Hematopoietic multipotent progenitor cell treated with erythropoietin and hydrocortisone succinate and interleukin-3 and kit ligand, for 17 days (in vitro differentiated cells): ENCODE results near the gene SAMD4B.
A peak's percentile ranks its signal among the peaks of the same experiment; 100 is the strongest.

ENCODE experiments used
- DNase-seq: peaks from one replicate; pipeline ENCODE4 v3.0.0-alpha.2; 2015; ENCODE audit warnings: low spot score

SAMD4B gene

DNA sequence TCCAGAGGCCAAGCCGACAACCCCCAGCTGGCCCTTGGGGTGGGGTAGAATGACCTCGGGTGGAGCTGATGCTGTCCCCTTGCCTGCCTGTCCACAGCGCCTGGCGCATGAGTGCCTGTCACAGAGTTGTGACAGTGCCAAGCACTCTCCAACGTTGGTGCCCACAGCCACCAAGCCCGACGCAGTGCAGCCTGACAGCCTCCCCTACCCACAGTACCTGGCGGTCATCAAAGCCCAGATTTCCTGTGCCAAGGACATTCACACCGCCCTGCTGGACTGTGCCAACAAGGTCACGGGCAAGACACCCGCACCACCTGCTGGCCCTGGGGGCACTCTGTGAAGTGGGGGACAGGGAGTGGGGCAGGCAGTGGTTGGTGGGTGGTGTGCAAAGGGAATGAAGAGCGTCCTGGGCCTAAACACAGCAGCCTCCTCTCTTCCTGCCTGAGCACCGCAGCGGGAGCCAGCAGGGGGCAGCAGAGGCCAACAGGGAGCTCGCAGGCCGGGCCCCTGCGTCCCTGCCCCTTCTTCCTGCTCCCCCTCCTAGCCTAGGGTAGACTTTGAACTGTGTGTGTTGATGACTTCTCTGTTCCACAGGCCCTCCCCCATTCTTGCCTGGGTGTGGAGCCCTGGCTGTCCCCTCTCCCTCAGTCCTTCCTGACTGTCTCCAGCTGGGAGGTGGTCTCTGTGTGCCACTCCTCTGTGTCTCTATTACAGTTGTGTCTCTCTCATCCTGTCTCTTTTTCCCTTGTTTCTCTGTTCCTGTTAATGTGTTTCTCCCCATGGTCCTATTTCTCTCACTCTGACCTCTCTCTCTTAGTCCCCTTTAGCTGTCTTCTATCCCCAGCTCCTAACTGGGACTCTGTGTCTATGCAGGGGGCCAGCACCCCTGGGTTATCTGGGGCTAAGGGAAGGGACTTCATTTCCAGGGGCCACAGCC, 55.4 kb downstream of the SAMD4B start:
- peak; percentile 91 for DNase-seq

DNA sequence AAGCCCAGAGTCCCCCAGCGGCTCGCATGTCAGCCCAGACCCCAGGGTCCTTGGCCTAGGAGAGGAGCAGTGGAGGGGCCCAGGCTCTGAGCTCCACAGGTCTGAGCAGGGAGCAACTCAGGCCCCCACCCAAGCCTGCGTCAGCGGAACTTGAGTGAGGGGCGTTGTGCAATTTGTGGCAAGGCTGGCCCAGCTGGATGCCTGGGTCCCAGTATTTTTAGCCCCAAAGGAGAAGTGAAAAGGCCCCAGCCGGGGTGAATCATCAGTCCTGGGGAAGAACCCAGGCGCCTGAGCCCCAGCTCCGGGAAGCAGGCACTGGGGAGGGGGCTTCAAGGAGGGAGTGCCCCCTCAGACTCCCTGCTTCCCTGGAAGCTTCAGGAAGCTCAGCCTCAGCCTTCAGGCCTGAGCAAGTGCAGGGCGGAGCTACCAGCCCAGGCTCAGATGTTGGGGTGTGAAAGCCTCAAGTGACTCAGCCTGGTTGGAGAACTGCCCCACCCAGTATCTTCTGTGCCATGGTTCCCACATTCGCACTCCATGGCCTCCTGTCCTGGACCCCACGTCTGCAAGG, 56.2 kb downstream of the SAMD4B start:
- peak; percentile 93 for DNase-seq

DNA sequence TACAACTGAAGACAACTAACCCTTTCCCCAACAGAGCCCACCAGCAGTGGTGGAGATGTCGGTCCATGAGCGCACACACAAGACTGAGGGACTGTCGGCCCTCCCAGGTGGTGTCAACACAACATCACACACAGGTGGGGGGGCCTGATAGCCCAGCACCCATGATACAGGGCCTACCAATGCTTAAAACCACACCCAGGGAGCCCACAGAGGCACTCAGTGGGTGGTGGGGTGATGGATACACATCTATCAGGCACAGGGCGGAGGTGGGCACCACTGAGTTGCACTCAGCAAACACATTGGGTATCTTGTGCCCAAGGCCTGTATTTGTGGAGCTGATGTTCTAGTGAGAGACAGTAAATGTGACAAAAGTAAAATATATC, 57.4 kb downstream of the SAMD4B start:
- DNase-seq, result peak; percentile 49

DNA sequence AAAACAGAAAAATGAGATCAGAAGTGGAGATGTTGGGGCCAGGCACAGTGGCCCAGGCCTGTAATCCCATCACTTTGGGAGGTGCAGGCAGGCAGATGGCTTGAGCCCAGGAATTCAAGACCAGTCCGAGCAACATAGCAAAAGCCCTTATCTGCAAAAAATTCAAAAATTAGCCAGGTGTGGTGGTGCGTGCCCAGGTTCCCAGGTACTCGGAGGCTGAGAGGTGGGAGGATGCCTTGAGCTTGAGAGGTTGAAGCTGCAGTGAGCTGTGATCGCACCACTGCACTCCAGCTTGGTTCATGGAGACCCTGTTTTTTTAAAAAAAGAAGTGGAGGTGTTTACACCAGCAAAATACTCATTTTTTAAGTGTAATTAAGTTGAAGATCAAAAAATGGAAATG, 57.8 kb downstream of the SAMD4B start:
- DNase-seq, result no peak

DNA sequence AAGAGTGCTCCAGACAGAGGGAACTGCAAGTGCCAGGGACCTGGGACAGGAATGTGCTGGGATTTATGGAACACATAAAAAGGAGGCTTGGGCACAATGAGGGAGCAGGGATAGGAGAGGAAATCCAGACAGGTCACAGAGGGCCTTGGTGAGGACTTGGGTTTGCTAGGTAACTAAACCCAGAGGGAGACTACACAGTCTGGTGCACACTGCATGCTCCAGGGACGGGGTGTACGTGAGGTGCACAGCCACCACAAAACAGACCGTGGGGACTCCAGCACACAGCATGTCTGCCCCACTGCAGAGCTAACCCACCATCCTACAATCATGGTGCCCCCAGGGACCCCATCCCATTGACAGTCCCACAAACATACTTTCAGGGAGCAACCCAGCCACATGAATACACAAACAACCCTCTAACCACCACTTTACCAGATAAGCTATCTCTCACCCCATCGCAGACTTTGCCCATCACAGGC, 58.9 kb downstream of the SAMD4B start:
- no peak for DNase-seq

DNA sequence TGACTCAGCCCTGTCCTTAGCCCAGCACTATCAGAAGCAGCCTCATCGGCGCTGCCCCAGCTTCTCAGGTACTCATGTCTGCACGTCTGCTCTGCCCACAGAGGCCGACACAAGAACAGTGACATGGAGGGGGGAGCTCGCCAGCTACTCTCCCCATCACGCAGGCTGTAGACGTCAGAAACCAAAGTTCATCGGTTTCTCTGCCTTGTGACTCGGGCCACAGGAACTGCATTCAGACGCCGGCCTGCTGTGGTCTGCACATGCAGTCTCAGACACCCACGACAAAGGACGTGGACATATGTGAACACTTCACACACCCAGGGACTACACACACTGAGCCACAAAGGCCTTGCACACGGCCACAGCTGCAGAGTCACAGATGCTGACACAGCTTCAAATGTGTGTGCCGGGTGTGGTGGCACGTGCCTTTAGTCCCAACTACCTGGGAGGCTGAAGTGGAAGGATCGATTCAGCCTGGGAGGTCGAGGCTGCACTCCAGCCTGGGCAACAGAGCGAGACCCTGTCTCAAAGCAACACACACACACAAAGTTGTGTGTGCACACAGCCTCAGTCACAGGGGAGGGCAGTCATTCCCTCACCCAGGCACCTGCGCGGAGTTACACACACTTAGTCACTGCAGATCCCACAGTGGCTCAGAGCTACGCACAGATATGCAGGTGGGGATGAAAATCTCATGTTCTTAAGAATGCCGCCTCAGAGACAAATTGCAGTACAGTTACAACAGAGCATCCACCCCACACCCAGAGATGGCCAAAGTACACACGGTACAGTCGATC, 59.5 kb downstream of the SAMD4B start:
- DNase-seq, result peak; percentile 89

DNA sequence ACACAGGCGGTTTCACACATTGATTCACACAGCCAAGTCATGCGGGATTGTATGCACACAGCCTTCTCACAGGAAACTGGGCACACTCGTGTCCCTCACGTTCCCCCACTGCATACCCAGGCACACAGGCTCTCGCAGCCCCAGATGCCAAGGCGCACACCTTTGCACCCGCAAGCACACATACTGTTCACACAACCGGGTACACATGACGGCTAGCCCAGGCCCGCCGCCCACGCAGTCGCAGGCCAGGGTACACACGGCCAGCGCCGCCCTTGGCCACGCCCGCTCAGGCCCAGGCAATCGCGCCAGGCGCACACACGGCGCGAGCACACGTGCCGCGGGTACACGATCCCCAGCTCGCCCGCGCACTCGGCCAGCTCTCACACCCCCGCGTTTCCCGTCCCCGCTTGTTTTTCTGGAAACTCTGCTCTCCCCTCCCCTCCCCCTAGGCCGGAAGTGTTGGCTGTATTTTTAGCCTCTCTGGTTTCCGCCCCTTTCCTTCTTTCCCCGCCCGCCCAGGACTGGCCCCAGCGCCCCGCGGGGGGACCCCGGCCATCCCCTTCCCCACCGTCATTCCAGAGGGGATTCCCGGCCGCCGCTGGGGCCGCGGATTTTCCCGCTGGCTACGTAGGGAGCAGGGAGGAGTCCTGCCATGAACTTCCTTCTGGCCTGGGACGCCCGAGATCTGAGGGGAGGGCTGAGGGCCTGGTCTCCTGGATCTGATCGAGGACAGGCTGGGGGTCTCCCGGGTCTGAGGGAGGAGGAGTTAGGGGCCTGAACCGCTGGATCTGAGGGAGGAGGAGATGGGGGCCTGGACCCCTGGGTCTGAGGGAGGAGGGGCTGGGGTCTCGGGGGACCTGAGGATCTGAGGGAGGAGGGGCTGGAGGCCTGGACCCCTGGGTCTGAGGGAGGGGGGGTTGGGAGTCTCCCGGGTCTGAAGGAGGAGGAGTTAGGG, 60.4 kb downstream of the SAMD4B start:
- peak; percentile 92 for DNase-seq

DNA sequence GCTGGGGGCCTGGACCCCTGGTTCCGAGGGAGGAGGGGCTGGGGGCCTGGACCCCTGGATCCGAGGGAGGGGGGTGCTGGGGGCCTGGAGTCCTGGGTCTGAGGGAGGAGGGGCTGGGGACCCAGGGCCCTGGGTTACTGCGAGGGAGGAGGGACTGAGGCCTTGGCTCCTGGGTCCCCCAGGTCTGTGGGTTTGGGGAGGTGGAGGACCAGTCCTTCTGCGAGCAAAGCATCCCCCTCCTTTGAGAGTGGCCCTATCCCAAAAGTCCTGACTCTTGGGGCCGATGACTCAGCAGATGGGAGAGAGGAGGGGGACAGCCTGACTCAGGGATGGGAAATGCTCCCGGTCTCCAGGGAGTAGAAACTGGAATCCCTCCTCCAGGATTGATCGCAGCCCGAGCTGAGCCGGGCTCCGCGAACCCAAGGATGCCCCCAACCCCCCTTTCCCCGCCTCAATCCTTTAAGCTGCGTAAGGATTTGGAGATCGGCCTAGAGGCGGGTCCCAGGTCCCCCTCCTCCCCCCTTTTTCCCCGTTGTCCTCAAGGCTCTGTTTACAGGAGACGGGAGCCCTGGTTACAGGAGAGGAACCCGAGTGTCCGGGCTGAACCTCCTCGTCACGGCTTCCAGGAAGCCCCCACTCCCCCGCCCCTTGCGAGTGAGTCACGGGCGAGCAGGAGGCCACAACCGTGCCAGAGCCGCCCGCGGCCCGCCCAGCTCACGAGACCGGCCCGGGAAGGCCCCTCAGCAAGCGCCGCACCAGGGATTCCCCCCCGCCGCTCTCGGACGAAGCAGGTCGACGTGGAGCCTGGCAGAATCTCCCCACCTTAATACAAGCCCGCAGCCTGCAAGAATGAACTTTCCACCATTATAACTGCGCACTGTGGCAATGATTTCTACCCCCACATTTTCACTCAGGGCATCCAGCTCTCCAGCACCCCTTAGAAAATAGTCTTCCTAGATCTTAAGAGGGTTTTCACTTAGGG, 61.4 kb downstream of the SAMD4B start:
- DNase-seq, result peak; percentile 92

DNA sequence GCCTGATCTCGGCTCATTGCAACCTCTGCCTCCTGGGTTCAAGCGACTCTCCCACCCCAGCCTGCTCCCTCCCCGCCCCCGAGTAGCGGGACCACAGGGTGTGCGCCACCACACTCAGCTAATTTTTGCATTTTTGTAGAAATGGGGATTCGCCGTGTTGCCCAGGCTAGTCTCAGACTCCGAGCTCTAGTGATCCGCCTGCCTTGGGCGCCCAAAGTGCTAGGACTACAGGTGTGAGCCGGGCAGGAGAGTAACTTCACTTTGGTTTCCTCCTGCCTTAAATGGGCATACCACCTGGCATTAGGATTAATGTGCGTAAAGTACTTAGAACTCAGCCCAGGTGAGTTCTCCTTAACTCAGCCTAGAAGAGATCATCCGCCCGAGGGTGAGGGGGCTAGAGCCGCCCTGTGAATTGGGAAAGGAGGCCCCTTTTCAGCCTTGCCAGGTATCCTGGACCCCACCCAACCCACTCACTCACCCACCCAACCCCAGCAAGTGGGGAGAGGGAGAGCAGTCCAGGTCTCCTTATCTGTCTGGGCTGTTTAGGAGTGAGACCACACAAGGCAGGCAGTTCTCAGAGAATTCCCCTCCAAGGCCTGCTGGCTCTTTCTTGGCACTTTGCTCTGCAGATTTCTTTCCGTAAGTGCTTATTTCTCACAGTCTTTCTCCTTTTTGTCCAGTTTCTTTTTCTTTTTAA, 63.2 kb downstream of the SAMD4B start:
- peak; percentile 42 for DNase-seq

DNA sequence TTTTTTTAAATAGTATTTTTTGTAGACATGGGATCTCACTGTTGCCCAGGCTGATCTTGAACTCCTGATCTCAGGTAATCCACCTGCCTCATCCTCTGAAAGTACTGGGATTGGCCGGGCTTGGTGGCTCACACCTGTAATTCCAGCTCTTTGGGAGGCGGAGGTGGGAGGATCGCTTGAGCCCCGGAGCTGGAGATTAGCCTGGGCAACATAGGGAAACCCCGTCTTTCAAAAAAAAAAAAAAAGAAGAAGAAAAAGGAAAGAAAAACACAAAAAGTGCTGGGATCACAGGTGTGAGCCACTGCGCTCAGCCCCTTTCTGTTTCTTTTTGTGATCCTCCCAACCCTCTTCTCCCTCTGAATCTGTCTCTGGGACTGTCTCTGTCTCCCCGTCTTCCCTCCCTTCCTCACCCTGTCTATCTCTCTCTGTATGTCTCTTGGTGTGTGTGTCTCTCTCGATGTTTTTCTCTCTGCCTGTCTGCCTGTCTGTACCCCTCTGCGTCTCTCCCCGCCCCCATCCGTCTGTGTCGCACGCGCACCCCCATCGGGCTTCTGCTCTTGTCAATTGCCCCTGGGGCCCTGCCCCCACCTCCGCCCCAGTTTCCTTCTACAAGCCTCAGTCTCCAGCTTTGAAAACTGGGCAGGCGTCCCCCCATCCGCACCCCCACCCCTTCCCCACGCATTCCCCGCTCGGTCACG, 63.9 kb downstream of the SAMD4B start:
- DNase-seq, result peak; percentile 68

DNA sequence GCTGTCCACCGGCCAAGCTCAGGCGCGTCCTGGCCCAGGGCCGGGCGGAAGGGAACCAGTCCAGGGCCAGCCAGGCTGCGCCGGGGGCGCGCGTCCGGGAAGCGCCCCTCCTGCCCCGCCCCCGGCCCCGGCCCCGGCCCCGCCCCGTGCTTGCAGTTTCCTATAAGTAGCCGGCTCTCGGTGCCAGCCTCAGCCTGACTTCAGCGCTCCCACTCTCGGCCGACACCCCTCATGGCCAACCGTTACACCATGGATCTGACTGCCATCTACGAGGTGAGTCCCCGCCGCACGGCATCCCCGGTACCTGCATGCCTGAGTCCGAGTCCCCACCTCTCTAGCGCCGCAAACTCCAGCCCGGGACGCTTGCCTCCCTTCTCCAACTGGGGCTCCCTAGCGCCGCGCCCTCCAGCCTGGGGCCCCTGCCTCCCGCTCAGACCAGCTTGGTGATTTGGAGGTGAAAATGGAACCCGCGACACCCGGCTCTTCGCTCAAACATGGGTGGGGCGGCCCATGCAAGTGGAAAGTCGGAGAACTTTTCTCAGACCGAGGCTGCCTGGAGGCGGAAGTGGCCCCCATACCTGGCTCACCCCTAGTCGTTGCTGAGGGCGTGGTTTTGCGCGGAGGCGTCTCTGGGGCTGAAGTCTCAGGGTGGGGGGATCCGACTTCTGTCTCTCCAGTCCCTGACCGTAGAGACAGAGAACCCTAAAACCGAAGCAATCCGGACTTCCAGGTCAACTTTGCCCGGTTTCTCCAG, 64.6 kb downstream of the SAMD4B start, which contains the start of gene ZFP36:
Gene ZFP36 (plus strand): TSS at position 192 of the 754 bp plus-strand sequence. CDS start 58 bp downstream, at position 250.
- DNase-seq, result peak; percentile 77

DNA sequence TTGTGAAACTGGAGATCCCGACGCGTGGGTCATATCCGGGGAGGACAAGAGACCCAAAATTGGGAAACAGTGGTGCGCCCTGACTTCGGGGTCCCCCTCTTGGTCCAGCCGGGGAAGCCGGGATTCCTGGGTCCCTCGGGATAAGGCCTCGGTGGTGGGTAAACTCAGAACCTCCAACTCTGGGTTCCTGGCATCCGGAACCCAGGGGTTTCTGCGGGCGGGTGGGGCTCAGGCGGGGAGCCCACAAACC, 65.1 kb downstream of the SAMD4B start:
- DNase-seq, result no peak

DNA sequence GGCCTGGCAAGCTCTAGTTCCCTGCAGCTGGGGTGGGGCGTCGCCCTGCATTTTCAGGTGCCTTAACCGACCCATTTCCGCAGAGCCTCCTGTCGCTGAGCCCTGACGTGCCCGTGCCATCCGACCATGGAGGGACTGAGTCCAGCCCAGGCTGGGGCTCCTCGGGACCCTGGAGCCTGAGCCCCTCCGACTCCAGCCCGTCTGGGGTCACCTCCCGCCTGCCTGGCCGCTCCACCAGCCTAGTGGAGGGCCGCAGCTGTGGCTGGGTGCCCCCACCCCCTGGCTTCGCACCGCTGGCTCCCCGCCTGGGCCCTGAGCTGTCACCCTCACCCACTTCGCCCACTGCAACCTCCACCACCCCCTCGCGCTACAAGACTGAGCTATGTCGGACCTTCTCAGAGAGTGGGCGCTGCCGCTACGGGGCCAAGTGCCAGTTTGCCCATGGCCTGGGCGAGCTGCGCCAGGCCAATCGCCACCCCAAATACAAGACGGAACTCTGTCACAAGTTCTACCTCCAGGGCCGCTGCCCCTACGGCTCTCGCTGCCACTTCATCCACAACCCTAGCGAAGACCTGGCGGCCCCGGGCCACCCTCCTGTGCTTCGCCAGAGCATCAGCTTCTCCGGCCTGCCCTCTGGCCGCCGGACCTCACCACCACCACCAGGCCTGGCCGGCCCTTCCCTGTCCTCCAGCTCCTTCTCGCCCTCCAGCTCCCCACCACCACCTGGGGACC, 65.6 kb downstream of the SAMD4B start:
- DNase-seq, result peak; percentile 71

DNA sequence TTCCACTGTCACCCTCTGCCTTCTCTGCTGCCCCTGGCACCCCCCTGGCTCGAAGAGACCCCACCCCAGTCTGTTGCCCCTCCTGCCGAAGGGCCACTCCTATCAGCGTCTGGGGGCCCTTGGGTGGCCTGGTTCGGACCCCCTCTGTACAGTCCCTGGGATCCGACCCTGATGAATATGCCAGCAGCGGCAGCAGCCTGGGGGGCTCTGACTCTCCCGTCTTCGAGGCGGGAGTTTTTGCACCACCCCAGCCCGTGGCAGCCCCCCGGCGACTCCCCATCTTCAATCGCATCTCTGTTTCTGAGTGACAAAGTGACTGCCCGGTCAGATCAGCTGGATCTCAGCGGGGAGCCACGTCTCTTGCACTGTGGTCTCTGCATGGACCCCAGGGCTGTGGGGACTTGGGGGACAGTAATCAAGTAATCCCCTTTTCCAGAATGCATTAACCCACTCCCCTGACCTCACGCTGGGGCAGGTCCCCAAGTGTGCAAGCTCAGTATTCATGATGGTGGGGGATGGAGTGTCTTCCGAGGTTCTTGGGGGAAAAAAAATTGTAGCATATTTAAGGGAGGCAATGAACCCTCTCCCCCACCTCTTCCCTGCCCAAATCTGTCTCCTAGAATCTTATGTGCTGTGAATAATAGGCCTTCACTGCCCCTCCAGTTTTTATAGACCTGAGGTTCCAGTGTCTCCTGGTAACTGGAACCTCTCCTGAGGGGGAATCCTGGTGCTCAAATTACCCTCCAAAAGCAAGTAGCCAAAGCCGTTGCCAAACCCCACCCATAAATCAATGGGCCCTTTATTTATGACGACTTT, 66.4 kb downstream of the SAMD4B start:
- peak; percentile 35 for DNase-seq

DNA sequence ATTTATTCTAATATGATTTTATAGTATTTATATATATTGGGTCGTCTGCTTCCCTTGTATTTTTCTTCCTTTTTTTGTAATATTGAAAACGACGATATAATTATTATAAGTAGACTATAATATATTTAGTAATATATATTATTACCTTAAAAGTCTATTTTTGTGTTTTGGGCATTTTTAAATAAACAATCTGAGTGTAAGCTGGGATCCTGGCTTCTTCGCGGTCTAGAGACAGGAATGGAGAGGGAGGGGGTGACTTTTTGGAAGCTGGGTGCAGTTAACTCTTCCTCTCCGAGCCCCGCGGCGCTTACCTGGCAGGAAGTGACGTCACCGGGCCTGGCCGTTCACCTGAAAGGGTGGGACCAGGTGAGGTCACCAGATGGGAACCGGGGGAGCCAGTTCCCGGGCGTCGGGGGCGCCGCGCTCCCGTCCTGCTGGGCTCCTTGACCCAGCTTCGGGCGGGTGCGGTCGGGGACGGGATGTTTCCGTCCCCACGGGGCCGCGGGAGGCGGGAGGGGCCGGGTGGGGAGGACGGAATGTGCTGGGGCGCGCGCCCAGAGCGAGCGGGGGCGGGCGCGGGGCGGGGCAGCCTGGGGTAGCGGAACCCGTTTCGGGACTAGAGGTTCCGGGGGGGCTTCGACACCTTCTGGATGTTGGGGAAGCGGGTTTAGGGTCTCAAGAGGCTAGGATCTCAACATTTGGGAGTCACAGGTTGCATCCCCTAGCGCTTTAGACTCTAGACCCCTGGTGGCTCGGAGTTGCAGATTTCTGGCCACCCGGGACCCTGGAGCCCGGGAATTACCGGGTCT, 67.2 kb downstream of the SAMD4B start:
- DNase-seq, result peak; percentile 78
